Measurements from ENCODE around the gene EDN1. TPM values are rescaled to one million over a fixed set of nuclear protein-coding genes. Genes with fewer than 3 reads are reported as not detected.

EDN1 gene
- total and polyA plus RNA-seq, 2 of the 13 experiments (the other 11 are each of a cell fraction or from before 2014, with no cell fraction given): 0.15 to 1.2 TPM

GRCh38 chr6:12291839-12292604, 1.9 kb downstream of the EDN1 start (continued):
- TF ChIP-seq, protein P1, sequence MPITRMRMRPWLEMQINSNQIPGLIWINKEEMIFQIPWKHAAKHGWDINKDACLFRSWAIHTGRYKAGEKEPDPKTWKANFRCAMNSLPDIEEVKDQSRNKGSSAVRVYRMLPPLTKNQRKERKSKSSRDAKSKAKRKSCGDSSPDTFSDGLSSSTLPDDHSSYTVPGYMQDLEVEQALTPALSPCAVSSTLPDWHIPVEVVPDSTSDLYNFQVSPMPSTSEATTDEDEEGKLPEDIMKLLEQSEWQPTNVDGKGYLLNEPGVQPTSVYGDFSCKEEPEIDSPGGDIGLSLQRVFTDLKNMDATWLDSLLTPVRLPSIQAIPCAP (CRISPR knock-in tag; IDR thresholded peaks at IDR 0.05; ENCODE audit: low read depth): no peak
- TF ChIP-seq KDM1A (CRISPR knock-in tag; IDR thresholded peaks at IDR 0.05) (no peak), ZNF350 (CRISPR knock-in tag; IDR thresholded peaks at IDR 0.05; ENCODE audit: borderline replicate concordance, low read depth) (peak; percentile 41; the same call in 1 of the 2 replicates), ZNF577 (CRISPR knock-in tag; IDR thresholded peaks at IDR 0.05; ENCODE audit: borderline replicate concordance, low read depth) (no peak), SOX13 (IDR thresholded peaks at IDR 0.05) (no peak), SOX13 (CRISPR knock-in tag; conservative IDR thresholded peaks at IDR 0.05 in 1 of 2, IDR thresholded peaks at IDR 0.05 in 1 of 2) (no peak), ZFP36L1 (CRISPR knock-in tag; IDR thresholded peaks at IDR 0.05) (no peak), HNF1A (IDR thresholded peaks at IDR 0.05; ENCODE audit: low read depth) (no peak), HNF1A (CRISPR knock-in tag; IDR thresholded peaks at IDR 0.05; ENCODE audit: borderline replicate concordance) (no peak), ZNF792 (CRISPR knock-in tag; IDR thresholded peaks at IDR 0.05) (no peak), CHD4 (IDR thresholded peaks at IDR 0.05; ENCODE audit: borderline replicate concordance, low read length) (no peak), NCOA5 (CRISPR knock-in tag; IDR thresholded peaks at IDR 0.05) (0 out of 2 replicates have a peak, but pooled peaks have one; percentile 55), ZNF160 (CRISPR knock-in tag; IDR thresholded peaks at IDR 0.05) (no peak), PPARG (CRISPR knock-in tag; conservative IDR thresholded peaks at IDR 0.05) (no peak), PHF8 (CRISPR knock-in tag; IDR thresholded peaks at IDR 0.05) (no peak), RBM22 (optimal IDR thresholded peaks at IDR 0.05; ENCODE audit: low read length) (no peak), TRIM24 (CRISPR knock-in tag; IDR thresholded peaks at IDR 0.05) (no peak), ZNF274 (CRISPR knock-in tag; IDR thresholded peaks at IDR 0.05) (no peak), REXO4 (CRISPR knock-in tag; IDR thresholded peaks at IDR 0.05; ENCODE audit: borderline replicate concordance) (no peak), MEIS1 (CRISPR knock-in tag; IDR thresholded peaks at IDR 0.05; ENCODE audit: borderline replicate concordance) (no peak), ZNF776 (CRISPR knock-in tag; IDR thresholded peaks at IDR 0.05) (no peak), RAD21 (CRISPR knock-in tag; IDR thresholded peaks at IDR 0.05) (peak; percentile 73), AGO2 (optimal IDR thresholded peaks at IDR 0.05; ENCODE audit: low read depth, low read length) (no peak), FOXC1 (CRISPR knock-in tag; IDR thresholded peaks at IDR 0.05; ENCODE audit: borderline replicate concordance) (no peak), SUZ12 (IDR thresholded peaks at IDR 0.05; ENCODE audit: low read depth, low read length) (no peak)
- TF ChIP-seq, protein P2, sequence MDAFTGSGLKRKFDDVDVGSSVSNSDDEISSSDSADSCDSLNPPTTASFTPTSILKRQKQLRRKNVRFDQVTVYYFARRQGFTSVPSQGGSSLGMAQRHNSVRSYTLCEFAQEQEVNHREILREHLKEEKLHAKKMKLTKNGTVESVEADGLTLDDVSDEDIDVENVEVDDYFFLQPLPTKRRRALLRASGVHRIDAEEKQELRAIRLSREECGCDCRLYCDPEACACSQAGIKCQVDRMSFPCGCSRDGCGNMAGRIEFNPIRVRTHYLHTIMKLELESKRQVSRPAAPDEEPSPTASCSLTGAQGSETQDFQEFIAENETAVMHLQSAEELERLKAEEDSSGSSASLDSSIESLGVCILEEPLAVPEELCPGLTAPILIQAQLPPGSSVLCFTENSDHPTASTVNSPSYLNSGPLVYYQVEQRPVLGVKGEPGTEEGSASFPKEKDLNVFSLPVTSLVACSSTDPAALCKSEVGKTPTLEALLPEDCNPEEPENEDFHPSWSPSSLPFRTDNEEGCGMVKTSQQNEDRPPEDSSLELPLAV (CRISPR knock-in tag; conservative IDR thresholded peaks at IDR 0.05; ENCODE audit: low read depth): no peak
